ENCODE measurements around the gene PVR.
"Not testable (repeated sequence)": the region's sequence is repeated elsewhere in the genome, so short reads cannot be mapped to it uniquely, and the experiment has no call there.

PVR gene

DNA sequence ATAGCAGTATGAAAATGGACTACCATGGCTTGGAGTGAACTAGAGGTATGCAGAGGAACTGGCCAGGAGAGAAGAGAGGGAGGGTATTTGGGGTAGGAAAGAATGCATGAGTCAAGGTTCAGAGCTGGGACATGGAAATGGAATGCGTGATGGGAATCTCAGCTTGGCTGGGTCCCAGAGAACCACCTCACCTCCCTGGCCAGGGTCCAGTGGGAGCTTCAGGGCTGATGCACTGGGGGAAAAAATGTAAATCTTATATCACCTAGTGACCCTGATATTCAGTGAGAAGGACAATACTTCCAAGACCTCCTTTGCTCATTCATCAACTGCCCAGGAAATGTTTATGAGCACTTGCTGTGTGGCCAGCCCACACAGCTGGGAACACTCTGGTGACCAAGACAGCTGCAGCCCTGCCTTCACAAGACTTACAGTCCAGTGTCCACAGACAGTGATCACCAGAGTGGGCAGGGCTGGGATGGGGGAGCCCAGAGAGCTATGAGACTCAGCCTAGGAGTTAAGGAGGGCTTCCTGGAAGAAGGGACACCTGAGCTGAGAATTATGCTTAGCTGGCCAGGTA lies 17.6 kb upstream of the PVR start:
- intact Hi-C loops (cut with micrococcal nuclease): no loop called here
- Mint-ChIP-seq H3K4me3 (no peak overlapping the region), H3K27ac (no peak overlapping the region), H3K36me3 (ENCODE audit: low read depth) (peaks cover 6% of the 10 kb centered on the region), H3K4me1 (ENCODE audit: low read depth) (peaks cover 32% of the 10 kb centered on the region), H3K9me3 (peaks cover 9% of the 10 kb centered on the region), H3K27me3 (peaks cover 16% of the 10 kb centered on the region)

DNA sequence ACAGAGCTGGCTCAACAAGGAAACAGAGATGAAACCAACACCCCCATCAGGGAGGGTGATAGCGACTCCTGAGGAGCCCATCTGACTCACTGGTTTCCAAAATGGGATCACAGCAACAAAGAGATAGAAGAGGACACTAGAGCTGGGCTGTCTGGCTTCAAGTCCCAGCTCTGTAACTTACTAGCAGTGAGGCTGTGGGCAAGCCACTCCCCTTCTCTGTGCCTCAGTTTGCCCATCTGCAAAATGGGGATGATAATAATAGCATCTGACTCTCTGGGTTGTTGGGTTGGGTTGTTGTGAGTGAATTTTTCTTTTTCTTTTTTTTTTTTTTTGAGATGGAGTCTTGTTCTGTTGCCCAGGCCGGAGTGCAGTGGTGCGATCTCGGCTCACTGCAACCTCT lies 16.1 kb upstream of the PVR start:
- no peak overlapping the region for H3K4me3 Mint-ChIP-seq
- intact Hi-C loops (cut with micrococcal nuclease): no loop called here
- H3K27me3 Mint-ChIP-seq: peaks cover 16% of the 10 kb centered on the region
- peaks cover 27% of the 10 kb centered on the region for H3K4me1 Mint-ChIP-seq (ENCODE audit: low read depth)
- H3K9me3 Mint-ChIP-seq: peaks cover 9% of the 10 kb centered on the region
- peaks cover 6% of the 10 kb centered on the region for H3K36me3 Mint-ChIP-seq (ENCODE audit: low read depth)
- no peak overlapping the region for H3K27ac Mint-ChIP-seq

DNA sequence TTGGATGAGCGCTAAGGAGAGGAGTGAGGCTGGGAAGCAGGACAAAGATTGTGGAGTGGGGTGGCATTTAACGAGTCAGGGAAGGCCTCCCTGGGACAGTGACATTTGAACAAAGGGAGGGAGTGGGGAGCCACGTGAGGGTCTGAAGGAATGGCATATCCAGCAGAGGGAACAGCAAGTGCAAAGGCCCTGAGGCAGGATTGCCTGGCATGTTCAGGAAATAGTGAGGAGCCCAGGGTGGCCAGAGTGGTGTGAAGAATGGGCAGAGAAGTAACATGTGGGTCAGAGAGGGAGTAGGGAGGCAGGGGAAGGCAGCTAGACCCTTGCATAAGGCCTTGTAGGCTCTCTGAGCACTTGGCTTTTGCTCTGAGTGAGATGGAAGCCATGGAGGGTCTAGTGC lies 14.9 kb upstream of the PVR start:
- peaks cover 18% of the 10 kb centered on the region for H3K27me3 Mint-ChIP-seq
- H3K4me1 Mint-ChIP-seq (ENCODE audit: low read depth): peaks cover 20% of the 10 kb centered on the region
- intact Hi-C loops (cut with micrococcal nuclease): no loop called here
- no peak overlapping the region for H3K27ac Mint-ChIP-seq
- H3K9me3 Mint-ChIP-seq: peaks cover 8% of the 10 kb centered on the region
- no peak overlapping the region for H3K4me3 Mint-ChIP-seq
- peaks cover 6% of the 10 kb centered on the region for H3K36me3 Mint-ChIP-seq (ENCODE audit: low read depth)

DNA sequence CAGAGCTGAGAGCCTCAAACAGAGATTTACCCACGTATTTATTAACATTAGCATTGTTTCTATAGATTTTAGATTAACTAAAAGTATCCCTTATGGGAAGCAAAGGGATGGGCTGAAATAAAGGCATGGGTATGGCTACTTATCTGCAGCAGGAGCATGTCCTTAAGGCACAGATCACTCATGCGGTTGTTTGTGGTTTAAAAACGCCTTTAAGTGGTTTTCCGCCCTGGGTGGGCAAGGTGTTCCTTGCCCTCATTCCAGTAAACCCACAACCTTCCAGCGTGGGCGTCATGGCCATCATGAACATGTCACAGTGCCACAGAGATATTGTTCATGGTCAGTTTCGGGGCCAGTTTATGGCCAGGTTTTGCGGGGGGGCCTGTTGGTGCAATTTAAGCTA lies 12.1 kb upstream of the PVR start:
- H3K36me3 Mint-ChIP-seq (ENCODE audit: low read depth); H3K4me3 Mint-ChIP-seq; intact Hi-C loops (cut with micrococcal nuclease); H3K27ac Mint-ChIP-seq; H3K9me3 Mint-ChIP-seq: not testable (repeated sequence)
- peaks cover 12% of the 10 kb centered on the region for H3K27me3 Mint-ChIP-seq
- H3K4me1 Mint-ChIP-seq (ENCODE audit: low read depth): peaks cover 40% of the 10 kb centered on the region

DNA sequence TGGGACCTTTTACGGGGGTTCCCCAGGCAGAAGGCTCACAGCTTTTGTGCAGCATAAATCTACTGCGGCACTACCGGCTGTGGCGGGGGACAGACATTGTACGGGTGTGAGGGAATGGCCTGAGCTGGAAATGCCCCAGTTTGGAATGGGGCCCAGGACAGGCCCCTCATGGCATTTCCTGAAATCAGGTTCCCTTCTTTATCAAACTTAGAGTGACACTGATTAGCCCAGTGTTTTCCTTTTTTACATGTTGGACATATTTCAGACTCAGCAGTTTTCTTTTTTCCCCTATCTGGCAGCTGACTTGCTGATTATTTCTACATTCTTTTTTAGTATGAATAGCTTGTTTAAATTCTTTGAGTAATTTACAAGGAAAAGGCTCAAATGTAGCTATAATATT lies 9.7 kb upstream of the PVR start:
- intact Hi-C loops (cut with micrococcal nuclease); H3K4me3 Mint-ChIP-seq; H3K36me3 Mint-ChIP-seq (ENCODE audit: low read depth); H3K9me3 Mint-ChIP-seq; H3K27me3 Mint-ChIP-seq: not testable (repeated sequence)
- H3K27ac Mint-ChIP-seq: peak overlapping the region; percentile 86
- H3K4me1 Mint-ChIP-seq (ENCODE audit: low read depth): peaks cover 51% of the 10 kb centered on the region

DNA sequence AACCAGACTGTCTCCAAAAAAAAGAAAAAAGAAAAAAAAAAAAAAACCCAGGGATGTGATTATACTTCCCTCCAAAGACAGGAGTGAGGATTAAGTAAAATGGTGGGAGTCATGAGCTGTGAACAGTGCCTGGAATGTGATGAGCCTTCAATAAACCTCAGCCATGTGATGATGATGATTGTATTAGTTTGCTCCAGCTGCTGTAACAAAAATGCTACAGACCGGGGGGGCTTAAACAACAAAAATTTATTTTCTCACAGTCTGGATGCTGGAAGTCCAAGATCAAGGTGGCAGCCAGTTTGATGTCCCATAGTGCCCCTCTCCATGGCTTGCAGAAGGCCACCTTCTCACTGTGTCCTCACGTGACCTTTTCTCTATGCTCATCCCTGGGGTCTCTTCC lies 8.9 kb upstream of the PVR start:
- Mint-ChIP-seq H3K4me3 (no peak overlapping the region), H3K4me1 (ENCODE audit: low read depth) (peaks cover 51% of the 10 kb centered on the region), H3K27ac (peak overlapping the region; percentile 86), H3K27me3 (peaks cover 7% of the 10 kb centered on the region), H3K9me3 (no peaks in the 10 kb centered on the region), H3K36me3 (ENCODE audit: low read depth) (no peaks in the 10 kb centered on the region)
- intact Hi-C loops (cut with micrococcal nuclease): no loop called here

DNA sequence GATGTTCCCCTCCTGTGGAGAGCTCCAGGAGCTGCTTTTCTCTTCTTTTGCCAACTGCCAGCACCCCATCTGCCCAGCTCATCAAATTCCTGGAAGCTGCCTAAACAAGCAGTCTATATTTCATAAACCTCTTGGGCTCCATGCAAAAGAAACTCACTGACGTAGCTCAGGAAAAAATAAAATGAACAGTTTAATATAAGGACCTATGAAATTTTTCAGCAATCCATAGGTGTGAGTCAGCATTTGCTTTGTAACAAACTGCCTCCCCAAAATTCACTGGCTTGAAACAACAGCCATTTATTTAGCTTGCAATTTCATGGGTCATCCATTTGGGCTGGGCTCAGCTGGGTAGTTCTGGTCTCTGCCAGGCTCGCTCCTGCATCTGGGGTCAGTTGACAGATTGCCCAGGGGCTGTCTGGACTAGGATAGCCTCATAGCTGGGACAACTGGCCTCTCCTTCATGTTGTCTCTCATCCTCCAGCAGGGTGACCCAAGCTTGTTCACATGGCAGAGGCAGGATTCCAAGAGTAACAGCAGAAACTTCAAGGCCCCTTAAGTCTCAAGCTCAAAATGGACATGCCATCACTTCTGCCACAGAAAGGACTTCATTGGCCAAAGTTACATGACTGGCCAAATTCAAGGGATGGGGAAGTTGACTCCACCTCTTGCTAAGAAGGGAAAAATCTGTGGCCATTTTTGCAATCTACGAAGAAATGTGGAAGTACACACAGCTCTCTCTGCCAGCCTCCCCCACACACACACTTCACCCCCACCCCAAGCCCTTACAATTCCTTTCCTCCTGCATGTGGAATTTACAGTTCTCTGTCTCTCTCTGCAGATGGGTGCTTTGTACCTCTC lies 7.9 kb upstream of the PVR start:
- no peaks in the 10 kb centered on the region for H3K9me3 Mint-ChIP-seq
- intact Hi-C loops (cut with micrococcal nuclease): no loop called here
- no peak overlapping the region for H3K4me3 Mint-ChIP-seq
- H3K4me1 Mint-ChIP-seq (ENCODE audit: low read depth): peaks cover 44% of the 10 kb centered on the region
- peaks cover 4% of the 10 kb centered on the region for H3K27me3 Mint-ChIP-seq
- peak overlapping the region; percentile 86 for H3K27ac Mint-ChIP-seq
- H3K36me3 Mint-ChIP-seq (ENCODE audit: low read depth): no peaks in the 10 kb centered on the region

DNA sequence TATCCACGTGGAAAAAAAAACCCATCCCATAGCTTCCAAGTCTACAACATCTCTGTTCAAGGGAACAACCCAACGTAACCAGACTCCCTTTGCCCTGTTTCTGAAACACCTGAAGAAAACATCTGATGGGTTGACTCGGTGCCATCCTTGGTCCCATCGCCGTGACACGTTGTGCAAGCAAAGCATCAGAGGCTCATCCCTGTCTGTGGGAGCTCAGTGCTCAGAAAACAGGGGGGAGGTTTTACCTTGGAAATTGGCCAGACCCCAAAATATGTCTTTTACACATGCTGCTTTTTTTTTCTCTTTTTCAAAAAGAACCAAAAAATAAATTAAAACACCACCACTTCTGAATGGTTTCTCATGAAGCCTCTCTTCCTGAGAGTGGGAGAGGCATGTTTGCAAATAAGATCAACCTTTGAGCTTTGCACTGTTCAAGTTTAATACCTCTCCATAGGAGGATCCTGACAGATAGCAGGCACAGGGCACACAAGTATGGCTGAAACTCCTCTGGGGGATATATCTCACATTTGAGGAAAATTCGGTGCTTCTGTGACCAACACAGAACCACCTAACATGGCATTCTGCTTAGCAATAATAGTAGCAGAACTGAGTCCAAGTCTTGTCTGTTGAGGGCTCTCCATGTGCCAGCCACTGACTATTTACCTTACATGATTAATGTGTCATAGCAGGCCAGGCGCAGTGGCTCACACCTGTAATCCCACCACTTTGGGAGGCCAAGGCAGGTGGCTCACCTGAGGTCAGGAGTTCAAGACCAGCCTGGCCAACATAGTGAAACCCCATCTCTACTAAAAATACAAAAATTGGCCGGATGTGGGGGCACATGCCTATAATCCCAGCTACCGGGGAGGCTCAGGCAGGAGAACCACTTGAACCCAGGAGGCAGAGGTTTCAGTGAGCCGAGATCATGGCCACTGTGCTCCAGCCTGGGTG lies 7.0 kb upstream of the PVR start:
- Mint-ChIP-seq H3K27me3 (peaks cover 5% of the 10 kb centered on the region), H3K4me1 (ENCODE audit: low read depth) (peaks cover 49% of the 10 kb centered on the region), H3K36me3 (ENCODE audit: low read depth) (no peaks in the 10 kb centered on the region), H3K9me3 (no peaks in the 10 kb centered on the region), H3K27ac (peak overlapping the region; percentile 86), H3K4me3 (peak overlapping the region; percentile 9)
- intact Hi-C loops (cut with micrococcal nuclease): no loop called here

DNA sequence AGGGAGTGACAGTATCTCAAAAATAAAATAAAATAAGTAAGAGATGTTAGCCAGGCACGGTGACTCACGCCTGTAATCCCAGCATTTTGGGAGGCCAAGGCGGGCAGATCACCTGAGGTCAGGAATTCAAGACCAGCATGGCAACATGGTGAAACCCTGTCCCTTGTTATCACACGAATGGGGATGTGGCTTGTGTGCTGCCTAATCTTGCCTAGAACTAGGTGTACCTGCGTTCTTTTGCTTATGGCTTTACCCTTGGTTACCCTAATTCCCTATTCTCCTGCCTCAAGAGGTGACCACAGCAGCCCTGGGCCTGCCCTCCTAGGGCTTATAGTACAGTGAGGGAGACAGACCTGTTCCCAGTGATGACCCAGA lies 6.3 kb upstream of the PVR start:
- Mint-ChIP-seq H3K9me3 (no peaks in the 10 kb centered on the region), H3K36me3 (ENCODE audit: low read depth) (no peaks in the 10 kb centered on the region), H3K4me1 (ENCODE audit: low read depth) (peaks cover 52% of the 10 kb centered on the region), H3K27ac (peak overlapping the region; percentile 0), H3K27me3 (peaks cover 6% of the 10 kb centered on the region), H3K4me3 (no peak overlapping the region)
- intact Hi-C loops (cut with micrococcal nuclease): no loop called here

DNA sequence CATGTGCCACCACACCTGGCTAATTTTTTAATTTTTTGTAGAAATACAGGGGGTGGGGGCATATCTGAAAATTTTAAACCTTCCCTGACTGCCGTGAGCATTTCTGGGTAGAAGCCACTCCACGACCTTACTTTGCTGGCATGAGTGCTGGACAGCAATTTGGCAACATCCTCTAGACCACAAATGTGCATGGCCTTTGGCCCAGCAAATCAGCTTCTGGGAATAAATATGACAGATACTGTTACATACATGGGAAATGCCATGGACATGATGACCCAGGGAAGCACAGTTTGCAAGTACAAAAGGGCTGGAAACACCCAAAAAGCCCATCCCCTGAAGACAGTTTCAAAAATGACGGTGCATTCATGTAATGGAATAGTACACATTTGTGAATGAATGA lies 3.2 kb upstream of the PVR start:
- peaks cover 7% of the 10 kb centered on the region for H3K27me3 Mint-ChIP-seq
- H3K4me1 Mint-ChIP-seq (ENCODE audit: low read depth): peaks cover 39% of the 10 kb centered on the region
- no peak overlapping the region for H3K27ac Mint-ChIP-seq
- no peak overlapping the region for H3K4me3 Mint-ChIP-seq
- intact Hi-C loops (cut with micrococcal nuclease): no loop called here
- no peaks in the 10 kb centered on the region for H3K9me3 Mint-ChIP-seq
- peaks cover 10% of the 10 kb centered on the region for H3K36me3 Mint-ChIP-seq (ENCODE audit: low read depth)

DNA sequence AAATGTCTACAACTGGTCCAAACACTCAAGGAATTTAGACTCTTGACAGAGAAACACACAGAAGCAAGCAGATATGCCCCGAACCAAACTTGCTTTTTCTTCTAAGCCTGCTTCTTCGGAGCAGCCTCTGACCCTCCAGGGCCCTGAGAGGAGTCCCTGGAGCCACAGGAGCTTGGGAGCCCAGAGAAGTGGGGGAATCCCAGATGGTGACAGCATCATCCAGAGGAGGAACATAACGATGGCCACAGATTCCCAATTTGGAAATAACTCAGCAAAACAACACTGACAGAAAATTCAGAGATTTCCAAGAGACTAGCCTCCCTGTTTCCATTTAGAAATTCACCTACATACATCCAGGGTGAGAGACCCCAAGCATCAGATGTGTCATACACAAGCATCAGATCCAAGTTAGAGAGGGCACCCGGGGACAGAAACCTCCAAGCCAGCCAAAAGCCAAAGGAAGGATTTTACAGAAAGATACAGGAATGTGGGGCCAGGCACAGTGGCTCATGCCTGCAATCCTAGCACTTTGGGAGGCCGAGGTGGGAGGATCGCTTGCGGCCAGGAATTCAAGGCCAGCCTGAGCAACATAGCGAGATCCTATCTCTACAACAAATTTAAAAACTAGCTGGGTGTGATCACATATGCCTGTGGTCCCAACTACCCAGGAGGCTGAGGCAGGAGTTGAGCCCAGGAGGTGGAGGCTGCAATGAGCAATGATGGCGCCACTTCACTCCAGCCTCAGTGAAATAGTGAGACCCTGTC lies 2.0 kb upstream of the PVR start:
- Mint-ChIP-seq H3K27me3 (peaks cover 7% of the 10 kb centered on the region), H3K4me1 (ENCODE audit: low read depth) (peaks cover 28% of the 10 kb centered on the region), H3K4me3 (no peak overlapping the region), H3K36me3 (ENCODE audit: low read depth) (peaks cover 18% of the 10 kb centered on the region), H3K9me3 (no peaks in the 10 kb centered on the region), H3K27ac (no peak overlapping the region)
- intact Hi-C loops (cut with micrococcal nuclease): no loop called here

DNA sequence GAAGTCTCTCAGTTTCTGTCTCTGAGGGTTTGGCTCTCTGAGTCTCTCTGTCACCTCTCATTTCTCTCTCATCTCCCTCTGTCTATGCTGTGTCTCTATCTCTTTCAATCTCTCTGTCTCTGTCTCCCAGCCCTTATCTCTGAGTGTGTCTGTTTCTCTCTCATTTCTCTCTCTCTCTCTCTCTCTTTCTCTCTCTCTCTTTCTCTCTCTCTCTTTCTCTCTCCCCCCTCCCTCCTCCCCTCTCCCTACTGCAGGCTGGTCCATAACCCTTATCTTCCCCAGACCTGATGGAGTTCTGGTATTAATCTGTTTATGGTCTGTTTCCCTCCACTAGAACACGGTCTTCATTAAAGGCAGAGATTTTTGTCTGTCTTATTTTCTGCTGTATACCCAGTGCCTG lies 1.3 kb upstream of the PVR start:
- H3K4me1 Mint-ChIP-seq (ENCODE audit: low read depth): peaks cover 25% of the 10 kb centered on the region
- H3K4me3 Mint-ChIP-seq: no peak overlapping the region
- no peaks in the 10 kb centered on the region for H3K9me3 Mint-ChIP-seq
- intact Hi-C loops (cut with micrococcal nuclease): no loop called here
- H3K36me3 Mint-ChIP-seq (ENCODE audit: low read depth): peaks cover 25% of the 10 kb centered on the region
- no peak overlapping the region for H3K27ac Mint-ChIP-seq
- H3K27me3 Mint-ChIP-seq: peaks cover 7% of the 10 kb centered on the region

DNA sequence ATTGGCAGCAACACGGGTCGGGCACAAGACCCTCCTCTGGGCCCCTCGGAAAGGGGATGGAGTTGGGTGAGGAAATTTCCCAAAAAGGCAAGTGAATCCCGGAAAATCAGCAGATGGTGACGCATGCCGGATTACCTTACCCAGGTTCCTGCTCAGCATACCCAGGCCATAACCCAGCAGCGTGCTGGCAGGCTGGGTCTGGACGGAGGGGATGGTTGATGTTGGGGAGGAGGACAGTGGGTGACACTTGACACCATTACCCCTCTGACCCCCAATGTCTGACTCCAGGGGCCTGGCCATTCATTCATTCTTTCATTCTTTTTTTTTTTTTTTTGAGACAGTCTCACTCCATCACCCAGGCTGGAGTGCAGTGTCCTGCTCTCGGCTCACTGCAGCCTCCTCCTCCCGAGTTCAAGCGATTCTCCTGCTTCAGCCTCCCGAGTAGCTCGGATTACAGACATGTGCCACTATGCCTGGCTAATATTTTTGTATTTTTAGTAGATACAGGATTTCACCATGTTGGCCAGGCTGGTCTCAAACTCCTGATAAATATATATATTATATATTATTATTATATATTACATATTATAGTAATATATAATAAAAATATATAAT lies 799 bp downstream of the PVR start:
- Mint-ChIP-seq H3K4me3 (peak overlapping the region; percentile 90), H3K9me3 (no peaks in the 10 kb centered on the region), H3K4me1 (ENCODE audit: low read depth) (peaks cover 38% of the 10 kb centered on the region), H3K36me3 (ENCODE audit: low read depth) (peaks cover 45% of the 10 kb centered on the region), H3K27me3 (peaks cover 7% of the 10 kb centered on the region), H3K27ac (peak overlapping the region; percentile 89)
- intact Hi-C loops (cut with micrococcal nuclease): no loop called here
